Activated T-cell treated with anti-CD3 and anti-CD28 coated beads for 4 hours (primary cell): ENCODE data around the gene HOXA10.

Experiments
- DNase-seq: peaks from one replicate; pipeline ENCODE4 v3.0.0-alpha.2; 2020

The HOXA10 gene

GRCh38 chr7:27203365-27203953, 29.3 kb upstream of the HOXA10 start:
- DNase-seq, result no peak

GRCh38 chr7:27202862-27203134, 28.7 kb upstream of the HOXA10 start:
- no peak for DNase-seq

GRCh38 chr7:27202018-27202861, 28.1 kb upstream of the HOXA10 start:
- DNase-seq, result no peak

GRCh38 chr7:27201580-27202017, 27.5 kb upstream of the HOXA10 start:
- DNase-seq, result no peak

GRCh38 chr7:27200761-27201579, 26.9 kb upstream of the HOXA10 start:
- no peak for DNase-seq

- DNase-seq, result no peak
Observed at GRCh38 chr7:27199849-27200760, 26.0 kb upstream of the HOXA10 start, which contains the start of gene HOXA13. TSS of gene HOXA13 (minus strand) at chr7:27200091. CDS start at chr7:27200077, 14 bp downstream.

- DNase-seq, result no peak
Observed at GRCh38 chr7:27198871-27199801, 25.0 kb upstream of the HOXA10 start.

- no peak for DNase-seq
Observed at GRCh38 chr7:27198138-27198841, 24.2 kb upstream of the HOXA10 start.

- DNase-seq, result no peak
Observed at GRCh38 chr7:27197137-27198042, 23.3 kb upstream of the HOXA10 start.

GRCh38 chr7:27196287-27196767, 22.2 kb upstream of the HOXA10 start:
- DNase-seq, result peak; percentile 84

GRCh38 chr7:27194686-27195379, 20.7 kb upstream of the HOXA10 start:
- no peak for DNase-seq

- DNase-seq, result no peak
Observed at GRCh38 chr7:27194002-27194352, 19.9 kb upstream of the HOXA10 start.

- no peak for DNase-seq
Observed at GRCh38 chr7:27193335-27194001, 19.3 kb upstream of the HOXA10 start.

GRCh38 chr7:27192546-27193334, 18.6 kb upstream of the HOXA10 start:
- no peak for DNase-seq

- no peak for DNase-seq
Observed at GRCh38 chr7:27191833-27192545, 17.9 kb upstream of the HOXA10 start.

GRCh38 chr7:27191161-27191731, 17.1 kb upstream of the HOXA10 start:
- no peak for DNase-seq
